Caki2 (cell line): ENCODE measurements around the gene CLASRP. TPM values are rescaled to one million over a fixed set of nuclear protein-coding genes. Genes with fewer than 3 reads are reported as not detected.

Experiments
- DNase-seq: peaks from one replicate; pipeline ENCODE4 v3.0.0-alpha.2; 2015; ENCODE audit warnings: low read depth
- in situ Hi-C: cut with HindIII; loops from 2 replicates; pipeline ENCODE4 v1.10.0; 2016; ENCODE audit warnings: low sequenced_read_pairs, low pct_unique_long_range_greater_than_20kb, mixed read lengths
- total RNA-seq: library from RNA; depleted of rRNA; stranded (reverse); fragments of >200 nt; shearing (Covaris generic); gene quantifications from 2 replicates; pipeline ENCODE4 v1.2.3, GENCODE V29; 2014; ENCODE audit warnings: low replicate concordance

CLASRP gene
- total RNA-seq, 1 experiment from 2014 or later, result 13.8 TPM

- in situ Hi-C loops, result no loop called here
- DNase-seq, result peak; percentile 57
Observed at GRCh38 chr19:45016388-45017314, 22.2 kb upstream of the CLASRP start.

- DNase-seq, result no peak
- in situ Hi-C loops, result no loop called here
Observed at GRCh38 chr19:45019187-45019586, 19.7 kb upstream of the CLASRP start.

- in situ Hi-C loops, result no loop called here
- no peak for DNase-seq
Observed at GRCh38 chr19:45020071-45020470, 18.8 kb upstream of the CLASRP start.

GRCh38 chr19:45021971-45022370, 16.9 kb upstream of the CLASRP start:
- in situ Hi-C loops, result no loop called here

GRCh38 chr19:45023048-45023447, 15.8 kb upstream of the CLASRP start:
- in situ Hi-C loops, result no loop called here
- no peak for DNase-seq

More at GRCh38 chr19:45021971-45022370, 16.9 kb upstream of the CLASRP start:
- no peak for DNase-seq

- no peak for DNase-seq
- in situ Hi-C loops, result no loop called here
Observed at GRCh38 chr19:45025264-45025663, 13.6 kb upstream of the CLASRP start.

GRCh38 chr19:45027371-45027770, 11.5 kb upstream of the CLASRP start:
- in situ Hi-C loops, result no loop called here
- no peak for DNase-seq

- in situ Hi-C loops, result no loop called here
- DNase-seq, result no peak
Observed at GRCh38 chr19:45030825-45031224, 8.0 kb upstream of the CLASRP start.

GRCh38 chr19:45032421-45032820, 6.4 kb upstream of the CLASRP start:
- no peak for DNase-seq
- in situ Hi-C loops, result no loop called here

GRCh38 chr19:45035755-45036154, 3.1 kb upstream of the CLASRP start:
- no peak for DNase-seq
- in situ Hi-C loops, result no loop called here

GRCh38 chr19:45037393-45038169, 1.3 kb upstream of the CLASRP start:
- no peak for DNase-seq
- in situ Hi-C loops, result no loop called here

- in situ Hi-C loops, result no loop called here
- DNase-seq, result no peak
Observed at GRCh38 chr19:45040059-45040771, 1.4 kb downstream of the CLASRP start.

- in situ Hi-C loops, result no loop called here
- DNase-seq, result no peak
Observed at GRCh38 chr19:45041125-45041524, 2.3 kb downstream of the CLASRP start.

- DNase-seq, result no peak
- in situ Hi-C loops, result no loop called here
Observed at GRCh38 chr19:45045671-45046353, 7.0 kb downstream of the CLASRP start.

GRCh38 chr19:45046355-45046754, 7.5 kb downstream of the CLASRP start:
- in situ Hi-C loops, result no loop called here
- no peak for DNase-seq

- in situ Hi-C loops, result no loop called here
- DNase-seq, result no peak
Observed at GRCh38 chr19:45047188-45047797, 8.4 kb downstream of the CLASRP start.

GRCh38 chr19:45049073-45049736, 10.4 kb downstream of the CLASRP start:
- DNase-seq, result no peak
- in situ Hi-C loops, result no loop called here
